Activated naive CD8-positive, alpha-beta T cell treated with anti-CD3 and anti-CD28 coated beads, Interleukin-2, amount 50 U/mL, for 24 hours (primary cell): ENCODE data around the gene HYAL1.

ENCODE experiments used
- ATAC-seq: fragments of 150-1000 bp; cut with Tn5 transposase; one replicate; pipeline ENCODE4 v1.10.0; 2021
- DNase-seq: peaks from one replicate; pipeline ENCODE4 v3.0.0; 2021
- H3K27ac Mint-ChIP-seq: one replicate; pipeline ENCODE4 v1.8.0; 2021; ENCODE audit warnings: mild to moderate bottlenecking, mixed read lengths
- H3K27me3 Mint-ChIP-seq: one replicate; pipeline ENCODE4 v1.8.0; 2021; ENCODE audit warnings: mixed read lengths
- H3K36me3 Mint-ChIP-seq: one replicate; pipeline ENCODE4 v1.8.0; 2021; ENCODE audit warnings: low read depth, mixed read lengths
- H3K4me1 Mint-ChIP-seq: one replicate; pipeline ENCODE4 v1.8.0; 2021; ENCODE audit warnings: mixed read lengths
- H3K4me3 Mint-ChIP-seq: one replicate; pipeline ENCODE4 v1.8.0; 2021; ENCODE audit warnings: mild to moderate bottlenecking, moderate library complexity, mixed read lengths
- H3K9me3 Mint-ChIP-seq: one replicate; pipeline ENCODE4 v1.8.0; 2021; ENCODE audit warnings: mixed read lengths

Gene HYAL1, protein sequence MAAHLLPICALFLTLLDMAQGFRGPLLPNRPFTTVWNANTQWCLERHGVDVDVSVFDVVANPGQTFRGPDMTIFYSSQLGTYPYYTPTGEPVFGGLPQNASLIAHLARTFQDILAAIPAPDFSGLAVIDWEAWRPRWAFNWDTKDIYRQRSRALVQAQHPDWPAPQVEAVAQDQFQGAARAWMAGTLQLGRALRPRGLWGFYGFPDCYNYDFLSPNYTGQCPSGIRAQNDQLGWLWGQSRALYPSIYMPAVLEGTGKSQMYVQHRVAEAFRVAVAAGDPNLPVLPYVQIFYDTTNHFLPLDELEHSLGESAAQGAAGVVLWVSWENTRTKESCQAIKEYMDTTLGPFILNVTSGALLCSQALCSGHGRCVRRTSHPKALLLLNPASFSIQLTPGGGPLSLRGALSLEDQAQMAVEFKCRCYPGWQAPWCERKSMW

DNA sequence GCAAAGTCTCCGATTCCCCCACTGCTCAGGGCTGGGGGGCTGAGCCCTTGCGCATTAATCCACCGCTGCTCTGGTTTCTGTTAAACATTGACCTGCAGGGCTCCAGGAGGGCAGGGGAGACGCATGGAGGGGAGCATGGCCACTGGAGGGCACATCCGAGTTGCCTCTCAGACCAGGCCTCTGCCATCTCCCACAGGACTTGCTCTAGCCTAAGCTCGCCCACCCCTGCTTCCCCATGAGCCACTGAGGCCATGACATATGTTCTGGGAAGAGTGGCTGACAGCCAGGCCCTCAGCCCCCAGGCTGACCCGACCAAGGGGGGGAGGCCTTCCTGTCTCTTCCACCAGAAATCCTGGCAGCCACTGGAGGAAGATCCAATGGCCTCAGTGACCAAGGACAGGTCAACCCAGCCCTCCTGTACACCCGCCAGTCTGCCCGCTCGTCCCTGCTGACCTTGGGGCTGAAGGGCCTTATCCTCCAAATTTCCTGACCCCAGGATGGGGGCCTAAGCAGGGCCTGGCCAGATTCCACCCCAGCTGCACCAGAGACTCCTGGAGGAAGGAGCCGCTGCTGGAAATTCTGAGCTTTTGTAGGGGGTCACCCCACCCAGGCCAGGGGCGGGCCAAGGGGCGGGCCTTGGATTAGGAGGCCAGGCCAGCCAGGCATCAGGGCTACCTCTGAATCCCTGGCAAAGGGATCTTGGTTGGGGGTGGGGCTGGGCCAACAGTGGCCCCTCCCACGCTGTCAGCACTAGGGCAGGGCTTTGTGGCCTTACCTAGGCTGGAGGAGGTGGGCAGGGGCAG, at the start of gene HYAL1:
Gene HYAL1 (minus strand): TSS at position 562 of the 803 bp plus-strand sequence. CDS start 618 bp downstream, outside the sequence.
- DNase-seq: peak; percentile 3
- H3K9me3 Mint-ChIP-seq: no peaks in the 10 kb centered on the region
- no peaks in the 10 kb centered on the region for H3K27me3 Mint-ChIP-seq
- ATAC-seq: no peak
- no peak within 1 kb of the TSS for H3K4me3 Mint-ChIP-seq
- peaks cover 24% of the 10 kb centered on the region for H3K4me1 Mint-ChIP-seq
- H3K36me3 Mint-ChIP-seq: no peaks in the 10 kb centered on the region
- H3K27ac Mint-ChIP-seq: no peak within 1 kb of the TSS

- no peak for DNase-seq
- ATAC-seq: no peak
- H3K4me3 Mint-ChIP-seq: peak overlapping the region; percentile 8
- H3K9me3 Mint-ChIP-seq: no peaks in the 10 kb centered on the region
- H3K36me3 Mint-ChIP-seq: peaks cover 18% of the 10 kb centered on the region
- H3K4me1 Mint-ChIP-seq: peaks cover 60% of the 10 kb centered on the region
- peak overlapping the region; percentile 27 for H3K27ac Mint-ChIP-seq
- no peaks in the 10 kb centered on the region for H3K27me3 Mint-ChIP-seq
Measured at GRCh38 chr3:50352781-50353180, 49.4 kb upstream of the HYAL1 start.

GRCh38 chr3:50351323-50351697, 47.9 kb upstream of the HYAL1 start:
- peak overlapping the region; percentile 98 for H3K27ac Mint-ChIP-seq
- no peaks in the 10 kb centered on the region for H3K27me3 Mint-ChIP-seq
- peaks cover 19% of the 10 kb centered on the region for H3K36me3 Mint-ChIP-seq
- H3K9me3 Mint-ChIP-seq: no peaks in the 10 kb centered on the region
- H3K4me3 Mint-ChIP-seq: peak overlapping the region; percentile 92
- H3K4me1 Mint-ChIP-seq: peaks cover 53% of the 10 kb centered on the region
- ATAC-seq (peak; percentile 3), DNase-seq (no peak)

DNA sequence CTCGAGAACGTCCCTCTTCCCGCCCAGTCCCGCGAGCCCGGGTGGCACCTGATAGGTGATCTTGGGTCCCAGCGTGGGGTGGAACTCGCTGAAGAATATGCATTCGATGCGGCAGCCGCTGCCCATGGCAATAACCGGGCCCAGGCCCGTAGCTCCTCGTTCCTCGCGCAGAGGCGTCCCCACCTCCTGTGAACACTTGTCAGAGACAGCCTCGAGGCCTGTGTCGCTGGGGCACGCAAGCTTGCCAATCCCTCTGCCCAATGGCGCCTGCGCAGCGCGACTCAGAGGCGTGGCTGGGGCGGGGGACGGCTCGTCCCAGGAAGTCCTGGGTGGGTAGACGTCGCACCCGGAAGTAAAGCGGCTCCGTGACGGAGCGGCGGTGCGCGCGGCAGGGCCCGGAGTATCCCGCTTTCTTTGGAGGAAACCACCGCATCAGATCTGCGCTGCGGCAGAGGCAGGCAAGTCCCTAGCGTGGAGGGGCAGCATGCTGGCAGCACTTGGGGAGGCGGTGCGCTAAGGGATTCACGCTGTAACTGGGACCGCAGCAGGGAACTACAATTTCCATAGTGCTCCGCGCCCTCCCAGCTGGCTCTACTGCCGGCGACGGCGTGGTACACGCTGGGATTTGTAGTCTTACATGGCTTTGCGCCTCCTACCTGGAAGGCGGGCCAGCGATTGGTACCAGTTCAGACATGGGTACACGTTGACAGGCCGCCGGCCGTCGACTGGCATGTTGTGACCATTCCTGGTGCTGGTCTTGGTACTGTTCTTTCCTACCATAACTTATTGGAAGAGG, 47.4 kb upstream of the HYAL1 start, which contains the start of the genes CYB561D2 and NPRL2:
Gene CYB561D2 (plus strand): TSS at position 336 of the 796 bp plus-strand sequence. CDS start 572 bp downstream, outside the sequence.
Gene NPRL2 (minus strand): TSS at position 249 of the 796 bp plus-strand sequence. CDS start 123 bp downstream, at position 126.
- peak; percentile 99 for DNase-seq
- Mint-ChIP-seq H3K27me3 (no peaks in the 10 kb centered on the region), H3K4me1 (peaks cover 56% of the 10 kb centered on the region), H3K36me3 (peaks cover 19% of the 10 kb centered on the region), H3K4me3 (peak within 1 kb of the TSS; percentile 92), H3K9me3 (no peaks in the 10 kb centered on the region), H3K27ac (peak within 1 kb of the TSS; percentile 98)
- peak; percentile 91 for ATAC-seq

GRCh38 chr3:50350213-50350526, 46.8 kb upstream of the HYAL1 start:
- no peak for DNase-seq
- Mint-ChIP-seq H3K4me3 (peak overlapping the region; percentile 92), H3K36me3 (peaks cover 19% of the 10 kb centered on the region), H3K9me3 (no peaks in the 10 kb centered on the region), H3K27me3 (no peaks in the 10 kb centered on the region), H3K4me1 (peaks cover 54% of the 10 kb centered on the region), H3K27ac (peak overlapping the region; percentile 98)
- ATAC-seq: no peak

DNA sequence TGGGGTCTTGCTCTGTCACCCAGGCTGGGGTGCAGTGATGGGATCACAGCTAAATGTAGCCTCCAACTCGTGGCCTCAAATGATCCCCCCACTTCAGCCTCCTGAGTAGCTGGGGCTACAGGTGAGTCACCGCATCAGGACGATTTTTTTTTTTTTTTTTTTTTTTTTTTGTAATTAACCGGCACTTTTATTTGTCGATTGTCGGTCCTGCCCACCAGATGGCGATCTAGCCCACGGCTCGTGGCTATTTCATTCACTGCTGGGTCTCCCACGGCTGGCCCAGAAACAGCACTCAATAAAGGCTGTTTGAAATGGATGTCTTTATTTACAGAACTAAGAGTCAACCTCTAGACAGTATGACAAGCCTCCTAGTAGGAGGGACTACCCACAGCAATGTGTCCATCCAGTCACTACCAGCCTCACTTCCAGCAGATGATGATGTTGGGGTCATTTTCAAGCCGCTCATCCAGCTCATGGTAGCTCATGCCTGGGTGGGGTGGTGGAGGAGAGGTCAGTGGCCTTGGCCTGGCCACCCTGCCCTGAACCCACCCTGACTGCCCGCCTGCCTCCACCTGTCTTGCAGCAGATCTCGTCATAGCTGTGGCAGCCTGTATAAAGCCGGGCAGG, 43.9 kb upstream of the HYAL1 start:
- Mint-ChIP-seq H3K27ac (peak overlapping the region; percentile 54), H3K27me3 (no peaks in the 10 kb centered on the region), H3K36me3 (peaks cover 11% of the 10 kb centered on the region), H3K4me1 (peaks cover 48% of the 10 kb centered on the region), H3K4me3 (no peak overlapping the region), H3K9me3 (no peaks in the 10 kb centered on the region)
- DNase-seq: peak; percentile 74
- no peak for ATAC-seq

DNA sequence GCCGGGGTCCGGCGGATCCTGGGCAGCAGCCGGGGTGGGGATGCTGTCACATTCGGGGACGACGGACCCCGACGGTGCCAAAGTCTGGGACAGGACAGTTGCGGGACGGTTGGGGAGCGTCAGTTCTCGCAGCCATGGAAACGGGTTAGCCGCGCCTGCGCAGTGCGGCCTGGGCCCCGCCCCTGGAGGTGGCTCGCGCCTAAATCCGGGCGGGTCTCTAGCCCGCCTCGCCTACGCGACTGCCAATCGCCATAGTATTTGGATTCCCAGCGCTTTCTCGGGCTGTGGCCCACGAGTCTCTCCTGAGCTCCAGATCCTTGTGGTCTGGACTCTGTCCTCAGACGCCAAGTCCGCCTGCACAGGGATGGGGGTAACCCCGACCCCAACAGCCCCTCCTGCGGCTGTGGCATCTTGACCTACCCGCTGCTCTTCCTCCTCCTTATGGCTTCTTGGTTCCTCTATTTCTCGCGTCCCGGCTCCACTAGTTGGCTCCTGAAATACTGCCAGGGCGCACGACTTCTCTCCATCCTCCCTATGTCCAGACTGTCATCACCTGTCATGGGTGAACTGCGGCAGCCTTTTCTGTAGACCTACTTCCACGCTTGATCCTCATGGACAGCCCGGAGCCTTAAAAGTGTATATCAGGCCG, 42.3 kb upstream of the HYAL1 start, which contains the start of gene ZMYND10:
Gene ZMYND10 (minus strand): TSS at position 147 of the 649 bp plus-strand sequence. CDS start 153 bp downstream, outside the sequence.
- Mint-ChIP-seq H3K9me3 (no peaks in the 10 kb centered on the region), H3K4me1 (peaks cover 48% of the 10 kb centered on the region), H3K36me3 (peaks cover 9% of the 10 kb centered on the region), H3K27me3 (no peaks in the 10 kb centered on the region), H3K4me3 (peak within 1 kb of the TSS; percentile 65), H3K27ac (no peak within 1 kb of the TSS)
- peak; percentile 82 for DNase-seq
- peak; percentile 12 for ATAC-seq

DNA sequence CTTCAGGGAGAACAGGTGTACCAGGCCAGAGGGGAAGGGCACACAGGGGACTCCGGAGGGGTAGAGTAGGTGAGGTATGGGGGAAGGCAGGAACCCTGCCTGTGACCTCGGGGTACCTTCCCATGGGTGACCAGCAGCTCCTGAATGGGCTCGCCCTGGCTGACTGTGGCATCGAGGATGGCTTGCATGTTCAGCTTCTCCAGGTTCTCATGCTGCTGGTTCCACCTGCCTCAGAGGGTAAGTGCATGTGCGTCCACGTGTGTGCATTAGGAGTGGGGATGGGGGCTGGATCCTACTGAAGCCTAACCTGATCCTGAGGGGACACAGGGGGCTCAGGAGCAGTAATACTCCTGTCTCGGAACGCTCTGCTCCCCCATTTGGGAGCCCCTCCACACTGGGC, 41.6 kb upstream of the HYAL1 start:
- peaks cover 8% of the 10 kb centered on the region for H3K36me3 Mint-ChIP-seq
- no peak overlapping the region for H3K27ac Mint-ChIP-seq
- ATAC-seq (no peak), DNase-seq (no peak)
- H3K9me3 Mint-ChIP-seq: no peaks in the 10 kb centered on the region
- peaks cover 44% of the 10 kb centered on the region for H3K4me1 Mint-ChIP-seq
- no peaks in the 10 kb centered on the region for H3K27me3 Mint-ChIP-seq
- H3K4me3 Mint-ChIP-seq: no peak overlapping the region

DNA sequence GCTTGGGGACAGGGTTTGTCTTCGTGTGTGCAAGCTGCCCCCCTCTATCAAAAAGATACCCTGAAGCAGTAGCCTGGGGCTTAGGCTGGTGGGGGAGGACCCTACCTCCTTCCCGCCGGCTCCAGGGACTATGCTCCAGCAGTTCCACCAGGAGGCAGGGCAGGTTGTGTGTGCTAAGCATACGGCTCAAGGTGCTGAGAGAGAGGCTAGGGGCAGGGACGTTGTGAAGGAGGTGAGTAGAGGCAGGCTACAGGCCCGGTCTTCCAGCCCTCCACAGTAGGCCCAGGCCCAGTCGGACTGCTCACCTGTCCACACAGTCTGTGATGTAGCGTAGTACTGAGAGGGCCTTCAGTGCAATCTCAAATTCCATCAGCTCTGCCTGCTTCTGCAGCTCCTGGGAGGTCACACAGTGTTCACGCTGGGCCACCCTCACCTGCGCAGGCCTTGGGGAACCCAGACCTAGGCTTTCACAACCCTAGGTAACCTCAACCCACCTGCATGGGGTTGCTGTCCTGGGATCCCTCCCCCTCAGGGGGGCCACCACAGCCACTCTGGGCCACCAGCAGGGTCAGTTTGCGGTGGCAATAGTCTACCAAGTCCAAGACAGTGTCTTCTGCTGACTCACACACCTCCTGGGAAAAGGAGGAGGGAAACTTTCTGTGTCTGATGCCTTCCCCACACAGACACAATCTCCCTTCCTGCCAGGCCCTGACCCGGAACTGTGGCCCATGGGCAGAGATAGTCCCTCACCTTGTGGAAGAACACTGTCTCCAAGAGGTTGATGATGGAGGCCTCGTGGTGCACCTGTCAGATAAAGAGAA, 39.6 kb upstream of the HYAL1 start:
- Mint-ChIP-seq H3K36me3 (peaks cover 22% of the 10 kb centered on the region), H3K27ac (no peak overlapping the region), H3K4me1 (peaks cover 46% of the 10 kb centered on the region), H3K9me3 (no peaks in the 10 kb centered on the region), H3K4me3 (no peak overlapping the region), H3K27me3 (no peaks in the 10 kb centered on the region)
- ATAC-seq: no peak
- no peak for DNase-seq

- Mint-ChIP-seq H3K4me3 (no peak overlapping the region), H3K4me1 (peaks cover 40% of the 10 kb centered on the region), H3K27me3 (no peaks in the 10 kb centered on the region), H3K27ac (no peak overlapping the region), H3K36me3 (peaks cover 18% of the 10 kb centered on the region), H3K9me3 (no peaks in the 10 kb centered on the region)
- no peak for DNase-seq
- ATAC-seq: no peak
Measured at GRCh38 chr3:50341996-50342650, 38.7 kb upstream of the HYAL1 start.

GRCh38 chr3:50341537-50341936, 38.2 kb upstream of the HYAL1 start:
- ATAC-seq (no peak), DNase-seq (no peak)
- H3K27ac Mint-ChIP-seq: no peak overlapping the region
- peaks cover 40% of the 10 kb centered on the region for H3K4me1 Mint-ChIP-seq
- no peaks in the 10 kb centered on the region for H3K27me3 Mint-ChIP-seq
- peak overlapping the region; percentile 98 for H3K4me3 Mint-ChIP-seq
- H3K36me3 Mint-ChIP-seq: peaks cover 20% of the 10 kb centered on the region
- H3K9me3 Mint-ChIP-seq: no peaks in the 10 kb centered on the region

DNA sequence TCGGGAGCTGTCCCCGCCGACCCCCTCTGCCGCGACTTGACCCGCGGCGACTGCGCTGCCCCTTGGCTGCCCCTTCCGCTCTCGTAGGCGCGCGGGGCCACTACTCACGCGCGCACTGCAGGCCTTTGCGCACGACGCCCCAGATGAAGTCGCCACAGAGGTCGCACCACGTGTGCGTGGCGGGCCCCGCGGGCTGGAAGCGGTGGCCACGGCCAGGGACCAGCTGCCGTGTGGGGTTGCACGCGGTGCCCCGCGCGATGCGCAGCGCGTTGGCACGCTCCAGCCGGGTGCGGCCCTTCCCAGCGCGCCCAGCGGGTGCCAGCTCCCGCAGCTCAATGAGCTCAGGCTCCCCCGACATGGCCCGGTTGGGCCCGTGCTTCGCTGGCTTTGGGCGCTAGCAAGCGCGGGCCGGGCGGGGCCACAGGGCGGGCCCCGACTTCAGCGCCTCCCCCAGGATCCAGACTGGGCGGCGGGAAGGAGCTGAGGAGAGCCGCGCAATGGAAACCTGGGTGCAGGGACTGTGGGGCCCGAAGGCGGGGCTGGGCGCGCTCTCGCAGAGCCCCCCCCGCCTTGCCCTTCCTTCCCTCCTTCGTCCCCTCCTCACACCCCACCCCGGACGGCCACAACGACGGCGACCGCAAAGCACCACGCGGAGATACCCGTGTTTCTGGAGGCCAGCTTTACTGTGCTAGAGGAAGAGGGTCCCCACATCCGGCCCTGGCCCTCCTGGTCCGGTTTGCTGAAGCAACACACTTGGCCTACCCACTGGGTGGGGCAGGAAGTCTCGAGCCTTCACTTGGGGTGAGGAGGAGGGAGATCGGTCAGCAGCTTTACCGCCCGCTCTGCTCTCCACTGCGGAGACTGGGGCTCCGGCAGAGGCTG, 37.3 kb upstream of the HYAL1 start, which contains the start of gene RASSF1:
Gene RASSF1 (minus strand): TSS at position 389 of the 882 bp plus-strand sequence. CDS start 31 bp downstream, at position 358.
- ATAC-seq (peak; percentile 51), DNase-seq (peak; percentile 84)
- Mint-ChIP-seq H3K27me3 (no peaks in the 10 kb centered on the region), H3K4me3 (peak within 1 kb of the TSS; percentile 98), H3K4me1 (peaks cover 44% of the 10 kb centered on the region), H3K36me3 (peaks cover 29% of the 10 kb centered on the region), H3K27ac (peak within 1 kb of the TSS; percentile 98), H3K9me3 (no peaks in the 10 kb centered on the region)
